Activated naive CD4-positive, alpha-beta T cell treated with anti-CD3 and anti-CD28 coated beads, Interleukin-2, amount 50 U/mL, for 72 hours (primary cell): ENCODE results near the gene TWF2. TPM values are rescaled to one million over a fixed set of nuclear protein-coding genes. Genes with fewer than 3 reads are reported as not detected.

ENCODE experiments used
- ATAC-seq, 2 donors: fragments of 150-1000 bp; cut with Tn5 transposase; 2 replicates each; pipeline ENCODE4 v1.10.0; 2021; ENCODE audit warnings: mild to moderate bottlenecking in 2 of 2, moderate library complexity in 2 of 2
- DNase-seq, 2 donors: peaks; one replicate each; pipeline ENCODE4 v3.0.0; 2021 to 2022; ENCODE audit warnings: low spot score in 2 of 2
- H3K27ac Mint-ChIP-seq, 2 donors: one replicate each; pipeline ENCODE4 v1.8.0; 2022; ENCODE audit warnings: mild to moderate bottlenecking in 2 of 2, mixed read lengths in 2 of 2
- H3K36me3 Mint-ChIP-seq, 2 donors: one replicate each; pipeline ENCODE4 v1.8.0; 2022; ENCODE audit warnings: mixed read lengths in 2 of 2
- H3K9me3 Mint-ChIP-seq, 2 donors: one replicate each; pipeline ENCODE4 v1.8.0; 2022; ENCODE audit warnings: mixed read lengths in 2 of 2
- total RNA-seq, 2 donors: library from RNA; stranded (reverse); gene quantifications; one replicate each; pipeline ENCODE4 v1.2.3, GENCODE V29; 2022

TWF2 gene
- total RNA-seq, 2 donors from 2014 or later: 75.8 to 139 TPM

GRCh38 chr3:52208556-52208955 is 30.4 kb downstream of the TWF2 start:
- ATAC-seq (no peak), DNase-seq (no peak)
- Mint-ChIP-seq H3K27ac (no peak overlapping the region), H3K36me3 (peaks cover 22 to 33% of the 10 kb centered on the region in 2 donors), H3K9me3 (no peaks in the 10 kb centered on the region)

GRCh38 chr3:52205727-52206372 is 33.1 kb downstream of the TWF2 start:
- peaks cover 33 to 45% of the 10 kb centered on the region in 2 donors for H3K36me3 Mint-ChIP-seq
- H3K27ac Mint-ChIP-seq: no peak overlapping the region
- DNase-seq: no peak
- H3K9me3 Mint-ChIP-seq: no peaks in the 10 kb centered on the region
- ATAC-seq: no peak

GRCh38 chr3:52204337-52205073 is 34.5 kb downstream of the TWF2 start:
- H3K27ac Mint-ChIP-seq: peak overlapping the region; percentile 5 to 70
- no peaks in the 10 kb centered on the region for H3K9me3 Mint-ChIP-seq
- peaks cover 33 to 55% of the 10 kb centered on the region in 2 donors for H3K36me3 Mint-ChIP-seq
- DNase-seq: no peak
- peak; percentile 91 to 94 for ATAC-seq

- H3K36me3 Mint-ChIP-seq: peaks cover 40 to 62% of the 10 kb centered on the region in 2 donors
- no peak for DNase-seq
- no peaks in the 10 kb centered on the region for H3K9me3 Mint-ChIP-seq
- H3K27ac Mint-ChIP-seq: peak overlapping the region in 1 of 2 donors; percentile 20
- ATAC-seq: no peak
Observed at GRCh38 chr3:52203701-52204100, 35.3 kb downstream of the TWF2 start.

GRCh38 chr3:52202384-52203077 is 36.4 kb downstream of the TWF2 start:
- Mint-ChIP-seq H3K27ac (peak overlapping the region in 1 of 2 donors; percentile 64), H3K36me3 (peaks cover 44 to 58% of the 10 kb centered on the region in 2 donors)

GRCh38 chr3:52200981-52201679 is 37.8 kb downstream of the TWF2 start:
- Mint-ChIP-seq H3K9me3 (no peaks in the 10 kb centered on the region), H3K36me3 (peaks cover 42 to 44% of the 10 kb centered on the region in 2 donors), H3K27ac (peak overlapping the region in 1 of 2 donors; percentile 64)
- ATAC-seq (no peak), DNase-seq (no peak)

More at GRCh38 chr3:52202384-52203077, 36.4 kb downstream of the TWF2 start:
- no peaks in the 10 kb centered on the region for H3K9me3 Mint-ChIP-seq
- no peak for ATAC-seq
- no peak for DNase-seq

GRCh38 chr3:52198643-52199608 is 40.0 kb downstream of the TWF2 start:
- H3K36me3 Mint-ChIP-seq: peaks cover 32 to 36% of the 10 kb centered on the region in 2 donors
- DNase-seq: no peak

GRCh38 chr3:52197842-52198625 is 40.9 kb downstream of the TWF2 start, which contains the start of gene ALAS1:
Gene ALAS1 (plus strand): TSS chr3:52198160. CDS start chr3:52199242, 1,082 bp downstream.
- Mint-ChIP-seq H3K9me3 (no peaks in the 10 kb centered on the region), H3K27ac (peak within 1 kb of the TSS; percentile 89 to 98), H3K36me3 (peaks cover 25 to 36% of the 10 kb centered on the region in 2 donors)
- ATAC-seq (peak; percentile 92 to 96), DNase-seq (peak; percentile 97 to 98)

More at GRCh38 chr3:52198643-52199608, 40.0 kb downstream of the TWF2 start:
- Mint-ChIP-seq H3K27ac (peak overlapping the region; percentile 89 to 98), H3K9me3 (no peaks in the 10 kb centered on the region)
- no peak for ATAC-seq

- ATAC-seq (peak; percentile 1 to 8), DNase-seq (no peak)
- H3K9me3 Mint-ChIP-seq: no peaks in the 10 kb centered on the region
- H3K36me3 Mint-ChIP-seq: peaks cover 20 to 34% of the 10 kb centered on the region in 2 donors
- peak overlapping the region; percentile 89 for H3K27ac Mint-ChIP-seq
Observed at GRCh38 chr3:52197499-52197841, 41.5 kb downstream of the TWF2 start.

- ATAC-seq (no peak), DNase-seq (no peak)
- no peak overlapping the region for H3K27ac Mint-ChIP-seq
- H3K36me3 Mint-ChIP-seq: peaks cover 16 to 29% of the 10 kb centered on the region in 2 donors
- no peaks in the 10 kb centered on the region for H3K9me3 Mint-ChIP-seq
Observed at GRCh38 chr3:52196977-52197376, 42.0 kb downstream of the TWF2 start.

- Mint-ChIP-seq H3K9me3 (no peaks in the 10 kb centered on the region), H3K27ac (peak overlapping the region in 1 of 2 donors; percentile 81), H3K36me3 (peaks cover 11 to 24% of the 10 kb centered on the region in 2 donors)
- ATAC-seq: peak in 1 of 2 donors; percentile 7
- DNase-seq: no peak
Observed at GRCh38 chr3:52195823-52196331, 43.1 kb downstream of the TWF2 start.

GRCh38 chr3:52195291-52195597 is 43.7 kb downstream of the TWF2 start:
- ATAC-seq: no peak
- peaks cover 11 to 22% of the 10 kb centered on the region in 2 donors for H3K36me3 Mint-ChIP-seq
- H3K27ac Mint-ChIP-seq: no peak overlapping the region
- no peaks in the 10 kb centered on the region for H3K9me3 Mint-ChIP-seq
- DNase-seq: no peak

- H3K9me3 Mint-ChIP-seq: no peaks in the 10 kb centered on the region
- H3K36me3 Mint-ChIP-seq: peaks cover 11 to 16% of the 10 kb centered on the region in 2 donors
- H3K27ac Mint-ChIP-seq: peak overlapping the region in 1 of 2 donors; percentile 36
- DNase-seq (no peak), ATAC-seq (no peak)
Observed at GRCh38 chr3:52194485-52195290, 44.3 kb downstream of the TWF2 start.

GRCh38 chr3:52193065-52193464 is 45.9 kb downstream of the TWF2 start:
- Mint-ChIP-seq H3K36me3 (no peaks in the 10 kb centered on the region), H3K27ac (no peak overlapping the region), H3K9me3 (no peaks in the 10 kb centered on the region)
- ATAC-seq: no peak
- DNase-seq: no peak
